Gastroesophageal sphincter (tissue), 3 donors: ENCODE data around the gene CDCA5.

Experiments
- EP300 ChIP-seq: sonication (generic); formaldehyde crosslinking; IDR thresholded peaks from one replicate; pipeline ENCODE4 v1.6.1; 2017; ENCODE audit warnings: antibody characterized with exemption, mild to moderate bottlenecking
- POLR2A ChIP-seq, 2 donors: fragments of 450-650 bp; IDR thresholded peaks; one replicate each; pipeline ENCODE4 v1.6.1; 2017; ENCODE audit warnings: antibody characterized with exemption in 2 of 2, mild to moderate bottlenecking in 2 of 2, moderate library complexity in 1 of 2
- POLR2AphosphoS5 ChIP-seq: sonication (generic); formaldehyde crosslinking; IDR thresholded peaks from one replicate; pipeline ENCODE4 v1.6.1; 2017; ENCODE audit warnings: antibody characterized with exemption
- TF ChIP-seq, protein P1 (sequence below), 4 experiments: fragments of 200-600 bp in 2 of 4; fragments of 450-650 bp in 2 of 4; sonication (generic) in 1 of 4; IDR thresholded peaks; one replicate each; pipeline ENCODE4 v1.5.1; 2017 to 2019; ENCODE audit warnings: antibody characterized with exemption in 4 of 4, mild to moderate bottlenecking in 2 of 4, moderate library complexity in 2 of 4

DNA sequence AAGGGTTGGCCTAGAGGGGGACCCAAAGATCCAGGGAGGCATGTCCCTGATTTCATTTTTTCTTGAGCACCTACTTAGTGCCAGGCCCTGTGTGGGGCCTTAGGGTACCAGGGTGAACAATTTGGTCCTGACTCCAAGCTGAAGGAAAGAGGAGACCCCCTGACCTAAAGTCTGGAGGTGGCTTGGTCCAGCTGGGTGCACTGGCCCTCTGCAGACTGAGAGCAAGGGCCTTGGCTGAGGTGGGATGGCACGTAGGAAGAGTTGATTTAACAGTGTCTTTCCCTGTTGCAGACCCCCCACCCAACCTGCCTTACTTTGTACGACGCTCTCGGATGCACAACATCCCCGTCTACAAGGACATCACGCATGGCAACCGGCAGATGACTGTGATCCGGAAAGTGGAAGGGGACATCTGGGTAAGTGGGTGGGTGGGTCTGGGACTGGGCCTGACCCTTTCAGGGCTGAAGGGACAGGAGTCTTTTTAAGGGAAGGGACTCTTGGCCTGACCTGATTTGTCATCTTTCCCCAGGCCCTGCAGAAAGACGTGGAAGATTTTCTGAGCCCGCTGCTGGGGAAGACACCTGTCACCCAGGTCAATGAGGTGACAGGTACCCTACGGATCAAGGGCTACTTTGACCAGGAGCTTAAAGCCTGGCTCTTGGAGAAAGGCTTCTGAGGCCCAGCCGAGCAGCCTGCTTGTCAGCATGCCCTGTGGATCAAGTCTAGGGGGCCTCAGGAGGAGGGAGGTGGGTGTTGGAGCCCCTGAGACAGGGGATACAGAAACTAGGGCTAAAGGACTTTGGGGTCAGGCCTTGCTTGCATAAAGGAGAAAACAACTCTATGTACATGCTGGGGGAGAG is 41.6 kb upstream of the CDCA5 start:
- TF ChIP-seq, protein P1, sequence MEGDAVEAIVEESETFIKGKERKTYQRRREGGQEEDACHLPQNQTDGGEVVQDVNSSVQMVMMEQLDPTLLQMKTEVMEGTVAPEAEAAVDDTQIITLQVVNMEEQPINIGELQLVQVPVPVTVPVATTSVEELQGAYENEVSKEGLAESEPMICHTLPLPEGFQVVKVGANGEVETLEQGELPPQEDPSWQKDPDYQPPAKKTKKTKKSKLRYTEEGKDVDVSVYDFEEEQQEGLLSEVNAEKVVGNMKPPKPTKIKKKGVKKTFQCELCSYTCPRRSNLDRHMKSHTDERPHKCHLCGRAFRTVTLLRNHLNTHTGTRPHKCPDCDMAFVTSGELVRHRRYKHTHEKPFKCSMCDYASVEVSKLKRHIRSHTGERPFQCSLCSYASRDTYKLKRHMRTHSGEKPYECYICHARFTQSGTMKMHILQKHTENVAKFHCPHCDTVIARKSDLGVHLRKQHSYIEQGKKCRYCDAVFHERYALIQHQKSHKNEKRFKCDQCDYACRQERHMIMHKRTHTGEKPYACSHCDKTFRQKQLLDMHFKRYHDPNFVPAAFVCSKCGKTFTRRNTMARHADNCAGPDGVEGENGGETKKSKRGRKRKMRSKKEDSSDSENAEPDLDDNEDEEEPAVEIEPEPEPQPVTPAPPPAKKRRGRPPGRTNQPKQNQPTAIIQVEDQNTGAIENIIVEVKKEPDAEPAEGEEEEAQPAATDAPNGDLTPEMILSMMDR (IDR thresholded peaks at IDR 0.05) = no peak
- TF ChIP-seq POLR2AphosphoS5 (no peak), POLR2A (IDR thresholded peaks at IDR 0.05) (no peak), EP300 (no peak)
